CD4-positive, alpha-beta T cell treated with Interleukin-6 at 100 ng/mL for 8 hours (primary cell): ENCODE results near the gene DPP6.

Experiments
- DNase-seq: peaks from one replicate; pipeline ENCODE4 v3.0.0-alpha.2; 2020; ENCODE audit warnings: mixed read lengths, low spot score

Gene DPP6

GRCh38 chr7:154412105-154412504, 359.9 kb downstream of the DPP6 start:
- no peak for DNase-seq

- DNase-seq: no peak
These were observed 363.7 kb downstream of the DPP6 start for GRCh38 chr7:154415709-154416399.

DNA sequence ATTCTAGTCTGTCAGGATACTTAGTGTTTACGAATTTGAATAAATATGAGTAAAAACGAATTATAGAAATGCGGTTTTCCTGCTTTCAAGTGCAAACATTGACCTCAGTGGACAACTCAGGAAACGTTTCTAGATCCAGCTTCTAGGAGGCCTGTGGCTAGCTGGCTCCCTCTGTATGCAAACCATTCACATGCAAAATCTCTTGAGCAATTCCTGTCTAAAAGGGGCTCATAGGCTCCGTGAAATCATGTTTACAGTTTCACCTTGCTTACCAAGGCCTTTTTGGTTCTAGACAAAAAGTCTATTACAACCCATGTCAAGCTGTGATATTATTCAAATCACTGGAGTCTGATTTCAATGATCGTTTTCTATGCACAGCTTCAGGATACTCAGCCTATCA, 364.5 kb downstream of the DPP6 start:
- DNase-seq: no peak

- no peak for DNase-seq
These were observed 367.1 kb downstream of the DPP6 start for GRCh38 chr7:154419344-154419743.

GRCh38 chr7:154423231-154423630, 371.0 kb downstream of the DPP6 start:
- no peak for DNase-seq

DNA sequence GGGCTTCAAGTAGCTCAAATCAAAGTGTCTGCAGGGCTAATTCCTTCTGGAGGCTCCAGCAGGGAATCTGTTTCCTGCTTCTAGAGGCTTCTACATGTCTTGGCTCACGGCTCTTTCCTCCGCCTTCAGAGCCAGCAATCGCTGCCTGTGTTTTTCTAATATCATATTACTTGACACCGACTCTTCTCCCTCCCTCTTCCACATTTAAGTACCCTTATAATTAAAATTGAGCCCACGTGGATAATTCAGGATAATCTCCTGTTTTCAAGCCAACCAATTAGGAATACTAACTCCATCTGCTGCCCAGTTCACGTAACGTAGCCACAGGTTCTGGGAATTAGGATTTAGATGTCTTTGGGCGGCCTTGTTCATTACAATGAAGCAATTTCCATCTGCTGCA, 372.2 kb downstream of the DPP6 start:
- DNase-seq: no peak

DNA sequence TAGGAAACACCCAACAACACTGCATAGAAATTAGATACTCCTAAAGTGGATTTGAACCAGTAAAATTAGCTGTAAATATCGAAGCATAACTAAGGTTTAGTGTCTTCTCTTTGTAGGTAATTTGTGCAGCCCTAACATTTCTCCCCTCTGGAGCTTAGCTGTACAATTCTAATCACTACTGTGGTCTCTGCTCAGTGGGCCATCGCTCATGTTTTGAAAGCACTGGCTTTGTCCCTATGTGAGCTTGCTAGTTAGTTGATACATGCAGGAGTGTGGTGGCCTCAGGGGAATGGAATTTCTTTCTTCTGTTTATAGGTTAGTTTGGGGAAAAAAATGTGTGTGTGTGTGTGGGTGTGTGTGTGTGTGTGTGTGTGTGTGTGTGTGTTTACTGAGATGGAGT, 373.1 kb downstream of the DPP6 start:
- no peak for DNase-seq

DNA sequence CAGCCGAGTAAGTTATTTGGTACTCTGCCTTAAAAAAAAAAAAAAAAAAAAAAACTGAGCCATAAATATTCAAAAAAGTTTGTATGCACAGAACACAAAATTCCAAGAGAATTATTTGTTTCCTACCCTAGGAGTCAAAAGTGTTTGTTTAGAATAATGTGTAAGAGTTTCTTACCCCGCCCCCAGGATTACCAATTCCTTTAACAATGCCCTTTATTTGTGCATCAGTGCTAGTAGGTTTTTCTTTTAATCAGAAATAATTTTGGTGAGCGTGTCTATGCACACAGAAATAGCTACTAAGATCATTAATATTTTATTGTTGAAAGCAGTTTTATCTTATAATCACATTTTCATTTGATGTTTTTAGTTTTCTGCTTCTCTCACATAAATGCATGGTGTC, 374.6 kb downstream of the DPP6 start:
- DNase-seq: no peak

- no peak for DNase-seq
These were observed 375.3 kb downstream of the DPP6 start for GRCh38 chr7:154427533-154427932.

GRCh38 chr7:154429666-154430404, 377.6 kb downstream of the DPP6 start:
- DNase-seq: no peak

GRCh38 chr7:154430640-154431039, 378.4 kb downstream of the DPP6 start:
- DNase-seq: no peak

GRCh38 chr7:154431045-154431444, 378.8 kb downstream of the DPP6 start:
- DNase-seq: no peak

DNA sequence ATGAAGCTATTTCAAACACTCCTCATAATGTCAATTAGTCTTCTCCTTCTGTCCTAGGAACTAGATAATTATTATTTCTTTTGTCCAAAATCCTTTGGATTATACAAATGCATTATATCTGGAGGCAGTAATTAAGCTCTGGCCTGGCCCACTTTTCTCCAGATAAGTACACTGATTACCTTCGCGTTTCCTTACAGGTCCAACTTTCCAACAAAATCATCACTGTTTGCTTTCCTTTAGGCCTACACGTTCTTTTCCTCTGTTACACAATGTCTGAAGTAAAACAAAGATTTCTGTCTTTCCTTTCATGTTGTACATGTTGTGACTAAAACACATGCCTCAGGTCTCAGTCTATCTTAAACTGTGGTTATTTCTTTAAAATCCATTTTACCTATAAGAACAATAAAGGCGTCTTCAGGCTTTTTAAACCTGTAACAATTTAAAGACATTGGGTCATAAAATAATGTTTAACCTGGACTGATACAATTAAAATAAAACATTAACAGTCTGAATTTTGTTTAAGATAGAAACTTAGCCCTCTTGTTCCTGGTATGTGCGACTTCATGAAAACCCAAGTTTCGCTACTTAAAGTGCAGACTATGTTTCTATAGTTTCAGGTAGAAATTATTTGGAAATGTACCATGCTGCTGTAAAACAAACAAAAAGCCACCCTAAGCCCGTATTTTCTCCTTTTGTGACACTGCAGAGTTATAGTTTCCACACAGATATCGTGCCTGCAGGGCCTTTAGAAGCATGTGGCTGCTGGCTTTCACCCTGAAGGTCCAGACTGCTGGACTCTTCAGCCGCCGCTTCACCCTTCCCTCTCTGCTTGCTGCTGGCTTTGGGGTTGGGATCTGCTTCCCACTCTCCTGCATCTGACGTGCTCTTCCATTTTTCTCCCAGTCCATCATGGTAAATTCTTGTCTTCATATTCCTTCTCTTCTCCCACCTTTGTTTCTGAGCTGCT, 381.7 kb downstream of the DPP6 start:
- DNase-seq: no peak

DNA sequence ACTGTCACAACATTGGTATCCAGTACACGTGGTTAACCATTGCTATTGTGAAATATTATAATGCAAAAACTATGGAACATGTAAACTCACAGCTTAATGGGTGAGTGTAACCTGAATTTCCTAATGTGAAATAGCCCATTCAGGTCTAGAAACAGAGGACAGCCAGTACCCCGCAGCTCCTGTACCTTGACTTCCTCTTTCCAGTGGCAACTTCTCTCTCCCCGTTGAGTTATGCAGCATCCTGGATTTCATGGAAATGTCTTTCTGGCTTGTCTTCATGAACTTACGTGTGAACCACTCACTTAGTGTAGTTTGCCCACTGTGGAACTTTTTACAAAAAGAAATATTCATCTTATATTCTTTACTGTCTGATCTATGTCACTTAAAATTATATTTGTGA, 384.4 kb downstream of the DPP6 start:
- no peak for DNase-seq

- no peak for DNase-seq
These were observed 385.0 kb downstream of the DPP6 start for GRCh38 chr7:154437234-154437633.

- DNase-seq: no peak
These were observed 386.6 kb downstream of the DPP6 start for GRCh38 chr7:154438571-154439367.

DNA sequence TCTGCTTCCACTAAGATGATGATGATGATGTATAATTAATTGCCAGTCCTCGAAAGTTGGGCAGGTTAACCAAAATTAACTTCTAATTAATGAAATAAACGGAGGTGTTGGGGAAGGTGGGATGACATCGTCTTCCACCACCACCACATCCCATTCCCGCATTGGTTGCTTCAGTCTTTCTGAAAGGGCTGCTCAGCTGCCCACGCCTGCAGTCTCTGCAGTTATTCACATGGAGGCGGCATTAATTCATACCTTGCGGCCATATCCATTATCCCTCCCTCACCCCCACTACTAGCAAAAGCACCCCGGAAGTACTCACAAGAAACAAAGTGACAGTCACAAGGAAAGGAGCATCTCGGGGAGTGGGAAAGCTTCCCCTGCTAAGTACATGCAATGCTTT, 387.9 kb downstream of the DPP6 start:
- DNase-seq: no peak

GRCh38 chr7:154440651-154441050, 388.5 kb downstream of the DPP6 start:
- DNase-seq: no peak

GRCh38 chr7:154441811-154442210, 389.6 kb downstream of the DPP6 start:
- DNase-seq: no peak

- DNase-seq: no peak
These were observed 390.7 kb downstream of the DPP6 start for GRCh38 chr7:154442939-154443338.

DNA sequence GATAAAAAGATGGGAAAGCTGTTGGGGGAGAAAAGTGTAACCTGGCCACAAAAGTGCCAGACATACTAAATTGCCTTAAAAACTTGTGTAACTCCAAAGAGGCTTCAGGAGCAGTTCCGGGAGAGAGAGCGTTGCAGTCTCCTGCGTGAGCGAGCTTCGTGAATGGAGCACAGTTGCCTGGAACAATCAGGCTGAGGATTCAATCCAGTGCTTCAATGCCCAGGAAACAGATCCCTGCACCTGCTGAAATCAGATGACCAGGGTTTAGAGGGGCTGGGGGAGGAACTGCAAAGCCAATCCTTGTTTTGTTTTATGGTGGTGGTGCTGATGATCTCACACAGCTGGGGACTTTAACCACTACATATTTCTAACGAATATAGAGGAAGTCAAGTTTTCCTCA, 398.3 kb downstream of the DPP6 start:
- DNase-seq: no peak
